Calu3 (cell line): ENCODE results near the gene PPP2R2B. TPM values are rescaled to one million over a fixed set of nuclear protein-coding genes. Genes with fewer than 3 reads are reported as not detected.

ENCODE experiments used
- BruUV-seq: library from RNA; stranded (reverse); fragments of 400-500 nt; replicated peaks from 2 replicates; lab custom pipeline; 2021; lab: Mats Ljungman, UMichigan
- CTCF ChIA-PET: fragments of 300-600 bp; sonication (Branson Sonifier 250); formaldehyde crosslinking; loops from one replicate; lab custom pipeline; 2022; ENCODE audit warnings: antibody characterized with exemption; lab: Charles Lee
- DNase-seq: peaks from one replicate; pipeline ENCODE4 v3.0.0; 2022
- H3K27ac Mint-ChIP-seq: one replicate; pipeline ENCODE4 v1.8.0; 2022; ENCODE audit warnings: mixed read lengths; ENCODE audit not compliant: unreplicated experiment
- H3K27me3 Mint-ChIP-seq: one replicate; pipeline ENCODE4 v1.8.0; 2022; ENCODE audit warnings: mixed read lengths; ENCODE audit not compliant: unreplicated experiment
- H3K36me3 Mint-ChIP-seq: one replicate; pipeline ENCODE4 v1.8.0; 2022; ENCODE audit warnings: mild to moderate bottlenecking, moderate library complexity, mixed read lengths; ENCODE audit not compliant: insufficient read depth, unreplicated experiment
- H3K4me1 Mint-ChIP-seq: one replicate; pipeline ENCODE4 v1.8.0; 2022; ENCODE audit warnings: mild to moderate bottlenecking, low read depth, mixed read lengths; ENCODE audit not compliant: unreplicated experiment
- H3K4me3 Mint-ChIP-seq: one replicate; pipeline ENCODE4 v1.8.0; 2022; ENCODE audit warnings: mild to moderate bottlenecking, low read depth, moderate library complexity, mixed read lengths; ENCODE audit not compliant: unreplicated experiment
- H3K9me3 Mint-ChIP-seq: one replicate; pipeline ENCODE4 v1.8.0; 2022; ENCODE audit warnings: low read depth, mixed read lengths; ENCODE audit not compliant: unreplicated experiment
- CTCF ChIP-seq: fragments of 200-600 bp; IDR thresholded peaks from one replicate; pipeline ENCODE4 v1.8.0; 2022; ENCODE audit warnings: antibody characterized with exemption; ENCODE audit not compliant: unreplicated experiment
- intact Hi-C: fragments of 100-400 bp; cut with micrococcal nuclease; formaldehyde crosslinking; loops from one replicate; pipeline ENCODE4 v1.10.0; 2022; ENCODE audit not compliant: unreplicated experiment
- total RNA-seq: library from RNA; stranded (reverse); gene quantifications from 2 replicates; pipeline ENCODE4 v1.2.3, GENCODE V29; 2022

The PPP2R2B gene
- total RNA-seq, 1 experiment from 2014 or later, result not detected

GRCh38 chr5:146646441-146646840 is 232.1 kb downstream of the PPP2R2B start:
- Mint-ChIP-seq H3K4me3 (no peak overlapping the region), H3K27ac (no peak overlapping the region), H3K9me3 (no peaks in the 10 kb centered on the region), H3K4me1 (no peaks in the 10 kb centered on the region), H3K27me3 (peaks cover 14% of the 10 kb centered on the region), H3K36me3 (no peaks in the 10 kb centered on the region)
- CTCF ChIA-PET, result no interaction called here
- no TSS peak for BruUV-seq
- DNase-seq, result no peak
- intact Hi-C loops, result no loop called here
- no peak for TF ChIP-seq CTCF

- Mint-ChIP-seq H3K27ac (no peak overlapping the region), H3K9me3 (no peaks in the 10 kb centered on the region), H3K27me3 (peaks cover 16% of the 10 kb centered on the region), H3K36me3 (no peaks in the 10 kb centered on the region), H3K4me1 (no peaks in the 10 kb centered on the region), H3K4me3 (no peak overlapping the region)
- TF ChIP-seq CTCF, result no peak
- CTCF ChIA-PET, result interaction anchor here (0.7 to 1.0 kb wide), 3 partner anchors 11 to 320 kb away, joined by 4 to 8 read pairs (median 4); no protein-coding TSS in a partner anchor
- no peak for DNase-seq
- intact Hi-C loops, result no loop called here
- BruUV-seq, result no TSS peak
These were observed 233.2 kb downstream of the PPP2R2B start for GRCh38 chr5:146645342-146645741.

DNA sequence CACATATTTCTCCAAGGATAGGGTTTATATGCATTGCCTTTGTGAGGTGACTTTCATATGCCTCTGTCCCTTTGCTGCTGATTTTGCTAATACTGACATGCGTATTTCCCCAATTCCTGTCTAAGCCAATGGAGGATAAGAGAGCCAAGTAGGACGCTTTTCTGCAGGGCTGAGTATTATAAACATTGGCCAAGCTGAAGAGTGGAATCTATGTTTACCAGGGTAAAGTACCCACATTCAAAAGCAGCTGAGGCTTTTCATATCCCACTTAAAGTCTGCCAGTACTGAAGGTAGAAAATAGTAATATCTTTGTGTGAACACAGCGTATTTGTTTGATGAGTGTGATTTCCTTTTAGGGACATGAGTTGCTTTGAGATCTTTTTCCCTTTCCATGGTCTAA is 233.7 kb downstream of the PPP2R2B start:
- intact Hi-C loops, result loop anchor here (5.0 kb wide), 1 partner anchor 103 kb away; no protein-coding TSS in a partner anchor
- Mint-ChIP-seq H3K4me1 (no peaks in the 10 kb centered on the region), H3K36me3 (no peaks in the 10 kb centered on the region), H3K9me3 (no peaks in the 10 kb centered on the region), H3K4me3 (no peak overlapping the region), H3K27me3 (peaks cover 21% of the 10 kb centered on the region), H3K27ac (no peak overlapping the region)
- BruUV-seq, result no TSS peak
- no peak for TF ChIP-seq CTCF
- DNase-seq, result no peak
- CTCF ChIA-PET, result interaction anchor here (0.7 to 1.0 kb wide), 3 partner anchors 12 to 320 kb away, joined by 4 to 8 read pairs (median 4); no protein-coding TSS in a partner anchor

DNA sequence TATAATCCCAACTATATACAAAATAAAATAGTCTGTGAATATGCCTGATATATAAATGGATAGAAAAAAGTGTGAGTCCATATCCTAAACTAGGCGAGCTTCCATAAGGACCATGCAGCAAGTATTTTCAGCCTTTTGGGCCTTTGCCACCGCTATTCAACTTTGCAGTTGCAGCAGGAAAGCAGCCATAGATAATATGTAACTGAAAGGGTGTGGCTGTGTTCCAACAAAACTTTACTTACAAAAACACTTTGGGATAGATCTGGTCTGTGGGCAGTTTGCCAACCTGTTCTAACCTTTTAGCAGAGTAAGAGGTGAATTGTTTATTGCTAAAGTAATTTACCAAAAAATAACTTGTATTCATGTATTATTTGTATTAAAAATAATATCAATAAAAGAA is 234.8 kb downstream of the PPP2R2B start:
- Mint-ChIP-seq H3K27me3 (peaks cover 26% of the 10 kb centered on the region), H3K4me3 (no peak overlapping the region), H3K9me3 (no peaks in the 10 kb centered on the region), H3K4me1 (no peaks in the 10 kb centered on the region), H3K36me3 (no peaks in the 10 kb centered on the region), H3K27ac (no peak overlapping the region)
- DNase-seq, result peak; percentile 30
- no TSS peak for BruUV-seq
- intact Hi-C loops, result loop anchor here (5.0 kb wide), 1 partner anchor 101 kb away; no protein-coding TSS in a partner anchor
- no peak for TF ChIP-seq CTCF
- CTCF ChIA-PET, result no interaction called here
